ENCODE measurements around the gene DOCK2.

GRCh38 chr5:169592937-169593650 lies 44.0 kb upstream of the DOCK2 start:
- TF ChIP-seq CTCF (IDR thresholded peaks at IDR 0.05; ENCODE audit: insufficient read depth, low read length, poor library complexity, severe bottlenecking) (no peak), EZH2phosphoT487 (conservative IDR thresholded peaks at IDR 0.05; ENCODE audit: low read length) (no peak)
